H9 (cell line): ENCODE results near the gene SLC2A14. TPM values are rescaled to one million over a fixed set of nuclear protein-coding genes. Genes with fewer than 3 reads are reported as not detected.
A peak's percentile ranks its signal among the peaks of the same experiment; 100 is the strongest.

ENCODE experiments used
- DNase-seq: peaks from one replicate; pipeline ENCODE4 v3.0.0-alpha.2; 2017
- H2AFZ ChIP-seq: one replicate; pipeline ENCODE4 v1.6.1; 2013; ENCODE audit warnings: mild to moderate bottlenecking, low read length, control low read depth, moderate library complexity
- H2AK5ac ChIP-seq: 2 replicates; pipeline ENCODE4 v1.6.1; 2013; ENCODE audit warnings: low read length, control low read depth, mixed read lengths; ENCODE audit not compliant: insufficient read length
- H2BK120ac ChIP-seq: one replicate; pipeline ENCODE4 v1.6.1; 2013; ENCODE audit warnings: low read depth, mild to moderate bottlenecking, low read length, control low read depth, inconsistent platforms; ENCODE audit not compliant: poor library complexity, severe bottlenecking
- H2BK12ac ChIP-seq: 2 replicates; pipeline ENCODE4 v1.6.1; 2013; ENCODE audit warnings: low read length, control low read depth, mixed read lengths, low read depth; ENCODE audit not compliant: insufficient read length
- H2BK15ac ChIP-seq: 2 replicates; pipeline ENCODE4 v1.6.1; 2013; ENCODE audit warnings: low read depth, low read length, control low read depth
- H2BK20ac ChIP-seq: one replicate; pipeline ENCODE4 v1.6.1; 2013; ENCODE audit warnings: low read depth, mild to moderate bottlenecking, low read length, control low read depth, inconsistent platforms; ENCODE audit not compliant: poor library complexity, severe bottlenecking
- H2BK5ac ChIP-seq: 2 replicates; pipeline ENCODE4 v1.6.1; 2013; ENCODE audit warnings: low read length, control low read depth, mixed read lengths; ENCODE audit not compliant: insufficient read length
- H3K14ac ChIP-seq: 2 replicates; pipeline ENCODE4 v1.6.1; 2013; ENCODE audit warnings: low read length, control low read depth; ENCODE audit not compliant: insufficient read depth
- H3K18ac ChIP-seq: 2 replicates; pipeline ENCODE4 v1.6.1; 2013; ENCODE audit warnings: low read depth, mild to moderate bottlenecking, mixed read lengths, low read length, control low read depth; ENCODE audit not compliant: insufficient read length
- H3K23ac ChIP-seq: 2 replicates; pipeline ENCODE4 v1.6.1; 2013; ENCODE audit warnings: low read length, control low read depth, mixed read lengths, low read depth; ENCODE audit not compliant: insufficient read length
- H3K23me2 ChIP-seq: 2 replicates; pipeline ENCODE4 v1.6.1; 2013; ENCODE audit warnings: low read depth, mild to moderate bottlenecking, mixed read lengths, low read length, control low read depth; ENCODE audit not compliant: insufficient read length, poor library complexity, severe bottlenecking
- H3K27ac ChIP-seq: 2 replicates; pipeline ENCODE4 v1.5.1; 2013; ENCODE audit warnings: low read length, control low read depth, mixed read lengths, low read depth; ENCODE audit not compliant: insufficient read length
- H3K27me3 ChIP-seq: 2 replicates; pipeline ENCODE4 v1.6.1; 2013; ENCODE audit warnings: low read length, control low read depth, inconsistent platforms; ENCODE audit not compliant: insufficient read depth
- H3K4ac ChIP-seq: 2 replicates; pipeline ENCODE4 v1.6.1; 2013; ENCODE audit warnings: low read depth, mild to moderate bottlenecking, control low read depth, inconsistent platforms, low read length, moderate library complexity
- H3K4me1 ChIP-seq: 2 replicates; pipeline ENCODE4 v1.6.1; 2013; ENCODE audit warnings: low read length, control low read depth, inconsistent platforms; ENCODE audit not compliant: insufficient read depth
- H3K4me2 ChIP-seq: 2 replicates; pipeline ENCODE4 v1.6.1; 2013; ENCODE audit warnings: low read length, control low read depth, mixed read lengths; ENCODE audit not compliant: insufficient read length, insufficient read depth
- H3K56ac ChIP-seq: 2 replicates; pipeline ENCODE4 v1.6.1; 2013; ENCODE audit warnings: low read depth, mild to moderate bottlenecking, mixed read lengths, low read length, control low read depth; ENCODE audit not compliant: insufficient read length
- H3K79me1 ChIP-seq: 2 replicates; pipeline ENCODE4 v1.6.1; 2013; ENCODE audit warnings: low read depth, mild to moderate bottlenecking, moderate library complexity, low read length, control low read depth, inconsistent platforms; ENCODE audit not compliant: insufficient read depth, poor library complexity, severe bottlenecking
- H3K79me2 ChIP-seq: 2 replicates; pipeline ENCODE4 v1.6.1; 2013; ENCODE audit warnings: low read length, control low read depth, inconsistent platforms; ENCODE audit not compliant: insufficient read depth
- H3K9ac ChIP-seq: 2 replicates; pipeline ENCODE4 v1.6.1; 2013; ENCODE audit warnings: low read length, control low read depth, mixed read lengths; ENCODE audit not compliant: insufficient read length; ENCODE audit errors: extremely low read depth
- H3K9me3 ChIP-seq: one replicate; pipeline ENCODE4 v1.6.1; 2013; ENCODE audit warnings: low read depth, low read length, inconsistent platforms; ENCODE audit not compliant: control insufficient read depth
- H3T11ph ChIP-seq: one replicate; pipeline ENCODE4 v1.6.1; 2013; ENCODE audit warnings: mild to moderate bottlenecking, low read length, control low read depth, inconsistent platforms
- H4K20me1 ChIP-seq: one replicate; pipeline ENCODE4 v1.6.1; 2013; ENCODE audit not compliant: control insufficient read depth, insufficient read length, insufficient read depth
- H4K5ac ChIP-seq: 2 replicates; pipeline ENCODE4 v1.6.1; 2013; ENCODE audit warnings: low read depth, mild to moderate bottlenecking, mixed read lengths, low read length, control low read depth; ENCODE audit not compliant: insufficient read length
- H4K8ac ChIP-seq: replicated peaks from 2 replicates; pipeline ENCODE4 v1.6.1; 2013; ENCODE audit warnings: low read length, control low read depth, mixed read lengths, low read depth; ENCODE audit not compliant: insufficient read length
- H4K91ac ChIP-seq: 2 replicates; pipeline ENCODE4 v1.6.1; 2013; ENCODE audit warnings: low read depth, mild to moderate bottlenecking, moderate library complexity, mixed read lengths, low read length, control low read depth; ENCODE audit not compliant: insufficient read length
- H3K27ac Mint-ChIP-seq, 3 experiments: 2 replicates in 2 of 3; 3 replicates in 1 of 3; pipeline ENCODE4 v1.8.0; 2020 to 2021; ENCODE audit warnings: mixed read lengths in 3 of 3, mild to moderate bottlenecking in 1 of 3, moderate library complexity in 1 of 3
- H3K27me3 Mint-ChIP-seq: 2 replicates; pipeline ENCODE4 v1.8.0; 2021; ENCODE audit warnings: low read depth, mild to moderate bottlenecking, moderate library complexity, mixed read lengths
- H3K36me3 Mint-ChIP-seq, 3 experiments: 2 replicates in 2 of 3; 3 replicates in 1 of 3; pipeline ENCODE4 v1.8.0; 2020 to 2021; ENCODE audit warnings: low read depth in 3 of 3, mixed read lengths in 3 of 3; ENCODE audit not compliant: insufficient read depth in 1 of 3
- H3K4me1 Mint-ChIP-seq, 2 experiments: 2 replicates each; pipeline ENCODE4 v1.8.0; 2020; ENCODE audit warnings: mixed read lengths in 2 of 2
- H3K4me3 Mint-ChIP-seq, 2 experiments: 2 replicates in 1 of 2; 3 replicates in 1 of 2; pipeline ENCODE4 v1.8.0; 2020 to 2021; ENCODE audit warnings: mild to moderate bottlenecking in 2 of 2, mixed read lengths in 2 of 2, moderate library complexity in 1 of 2
- H3K9me3 Mint-ChIP-seq, 2 experiments: 2 replicates in 1 of 2; 3 replicates in 1 of 2; pipeline ENCODE4 v1.8.0; 2020; ENCODE audit warnings: mild to moderate bottlenecking in 2 of 2, mixed read lengths in 2 of 2, moderate library complexity in 1 of 2
- WGBS: extraction: QIAGEN DNeasy Blood & Tissue Kit; methylation state at CpG from one replicate; pipeline ENCODE4 v1.1.7; 2013; ENCODE audit warnings: missing lambda C conversion rate, low lambda C conversion rate, mixed read lengths; ENCODE audit not compliant: insufficient read length; ENCODE audit errors: extremely low coverage; 5-methylcytosine and 5-hydroxymethylcytosine counted together
- total RNA-seq: library from RNA; stranded (reverse); gene quantifications from 2 replicates; pipeline ENCODE4 v1.2.1, GENCODE V29; 2021
- TF ChIP-seq, protein P1 (sequence below): fragments of 200-600 bp; sonication (generic); conservative IDR thresholded peaks from 3 replicates; pipeline ENCODE4 v1.8.0; 2021; ENCODE audit warnings: antibody characterized with exemption, mild to moderate bottlenecking

The SLC2A14 gene
- total RNA-seq, 1 experiment from 2014 or later, result 19.1 TPM

DNA sequence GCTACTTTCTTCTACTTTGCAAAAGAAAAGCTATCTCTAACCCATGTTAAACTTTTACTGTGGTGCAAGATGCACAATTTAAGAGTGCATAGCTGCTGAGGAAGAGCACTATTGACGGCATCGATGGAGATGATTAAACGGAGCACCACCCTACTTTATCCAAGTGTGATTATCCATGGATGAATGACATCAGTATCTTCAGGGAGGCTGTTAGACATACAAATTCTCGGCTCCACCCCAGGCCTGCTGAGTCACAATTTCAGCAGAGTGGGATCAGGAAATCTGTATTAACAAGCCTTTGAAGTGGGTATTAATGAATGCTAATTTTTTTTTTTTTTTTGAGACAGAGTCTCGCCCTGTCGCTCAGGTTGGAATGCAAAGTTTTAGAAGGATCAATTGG lies 16.2 kb downstream of the SLC2A14 start:
- no peak for DNase-seq

More for the DNA sequence above, 16.2 kb downstream of the SLC2A14 start:
- H3K4me1 ChIP-seq, result peaks cover 5% of the 10 kb centered on the region; the same call in 1 of the 2 replicates
- H2BK12ac ChIP-seq, result no peak overlapping the region
- no peaks in the 10 kb centered on the region for H3K79me1 ChIP-seq
- no peaks in the 10 kb centered on the region for H3K23me2 ChIP-seq
- H3K9ac ChIP-seq, result no peak overlapping the region
- H3K56ac ChIP-seq, result no peak overlapping the region
- no peak overlapping the region for H2BK20ac ChIP-seq
- peaks cover 0 to 6% (median 4%) of the 10 kb centered on the region in 3 experiments; a peak in 3 of 7 replicates for H3K36me3 Mint-ChIP-seq
- no peak overlapping the region for H2AFZ ChIP-seq
- no peaks in the 10 kb centered on the region for H3K79me2 ChIP-seq
- H2AK5ac ChIP-seq, result no peak overlapping the region
- no peak overlapping the region for H4K5ac ChIP-seq
- no peak overlapping the region for H4K8ac ChIP-seq
- H2BK120ac ChIP-seq, result no peak overlapping the region
- no peak overlapping the region for H3K4me3 Mint-ChIP-seq
- TF ChIP-seq, protein P1, sequence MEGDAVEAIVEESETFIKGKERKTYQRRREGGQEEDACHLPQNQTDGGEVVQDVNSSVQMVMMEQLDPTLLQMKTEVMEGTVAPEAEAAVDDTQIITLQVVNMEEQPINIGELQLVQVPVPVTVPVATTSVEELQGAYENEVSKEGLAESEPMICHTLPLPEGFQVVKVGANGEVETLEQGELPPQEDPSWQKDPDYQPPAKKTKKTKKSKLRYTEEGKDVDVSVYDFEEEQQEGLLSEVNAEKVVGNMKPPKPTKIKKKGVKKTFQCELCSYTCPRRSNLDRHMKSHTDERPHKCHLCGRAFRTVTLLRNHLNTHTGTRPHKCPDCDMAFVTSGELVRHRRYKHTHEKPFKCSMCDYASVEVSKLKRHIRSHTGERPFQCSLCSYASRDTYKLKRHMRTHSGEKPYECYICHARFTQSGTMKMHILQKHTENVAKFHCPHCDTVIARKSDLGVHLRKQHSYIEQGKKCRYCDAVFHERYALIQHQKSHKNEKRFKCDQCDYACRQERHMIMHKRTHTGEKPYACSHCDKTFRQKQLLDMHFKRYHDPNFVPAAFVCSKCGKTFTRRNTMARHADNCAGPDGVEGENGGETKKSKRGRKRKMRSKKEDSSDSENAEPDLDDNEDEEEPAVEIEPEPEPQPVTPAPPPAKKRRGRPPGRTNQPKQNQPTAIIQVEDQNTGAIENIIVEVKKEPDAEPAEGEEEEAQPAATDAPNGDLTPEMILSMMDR, result no peak
- H3K23ac ChIP-seq, result no peak overlapping the region
- H3K27ac Mint-ChIP-seq, result peak overlapping the region in 2 of 3 experiments; percentile 40 to 60; a peak in 2 of 7 replicates
- peaks cover 47 to 49% of the 10 kb centered on the region in 2 experiments for H3K4me1 Mint-ChIP-seq
- H3K14ac ChIP-seq, result no peak overlapping the region
- peaks cover 0 to 2% of the 10 kb centered on the region in 2 experiments; a peak in 2 of 5 replicates for H3K9me3 Mint-ChIP-seq
- no peak overlapping the region for H3K4me2 ChIP-seq
- WGBS, result no CpG with 5 or more reads among the region's 6 CpGs
- H3T11ph ChIP-seq, result no peak overlapping the region
- H3K4ac ChIP-seq, result no peak overlapping the region
- H3K27me3 ChIP-seq, result no peaks in the 10 kb centered on the region
- no peak overlapping the region for H3K18ac ChIP-seq
- no peak overlapping the region for H2BK15ac ChIP-seq
- H3K9me3 ChIP-seq, result no peaks in the 10 kb centered on the region
- no peak overlapping the region for H3K27ac ChIP-seq
- H3K27me3 Mint-ChIP-seq, result no peaks in the 10 kb centered on the region
- H2BK5ac ChIP-seq, result no peak overlapping the region
- H4K91ac ChIP-seq, result no peak overlapping the region
- H4K20me1 ChIP-seq, result no peaks in the 10 kb centered on the region
